Breast epithelium (tissue), 3 donors: ENCODE results near the gene MCM9.

Experiments used
- CTCF ChIP-seq, 3 donors: fragments of 450-650 bp; IDR thresholded peaks; one replicate each; pipeline ENCODE4 v1.5.1; 2016 to 2017; ENCODE audit warnings: antibody characterized with exemption in 3 of 3, mild to moderate bottlenecking in 3 of 3, moderate library complexity in 3 of 3
- POLR2A ChIP-seq: fragments of 450-650 bp; IDR thresholded peaks from one replicate; pipeline ENCODE4 v1.6.1; 2016; ENCODE audit warnings: antibody characterized with exemption, mild to moderate bottlenecking, moderate library complexity
- POLR2AphosphoS5 ChIP-seq, 3 donors: sonication (generic); formaldehyde crosslinking; IDR thresholded peaks; one replicate each; pipeline ENCODE4 v1.6.1; 2017; ENCODE audit warnings: antibody characterized with exemption in 3 of 3

GRCh38 chr6:118903691-118904090 lies 31.3 kb downstream of the MCM9 start:
- TF ChIP-seq CTCF (IDR thresholded peaks at IDR 0.05) = no peak
- no peak for TF ChIP-seq POLR2A
- TF ChIP-seq POLR2AphosphoS5 (IDR thresholded peaks at IDR 0.05) = no peak
